ENCODE results near the gene UBQLN4.

DNA sequence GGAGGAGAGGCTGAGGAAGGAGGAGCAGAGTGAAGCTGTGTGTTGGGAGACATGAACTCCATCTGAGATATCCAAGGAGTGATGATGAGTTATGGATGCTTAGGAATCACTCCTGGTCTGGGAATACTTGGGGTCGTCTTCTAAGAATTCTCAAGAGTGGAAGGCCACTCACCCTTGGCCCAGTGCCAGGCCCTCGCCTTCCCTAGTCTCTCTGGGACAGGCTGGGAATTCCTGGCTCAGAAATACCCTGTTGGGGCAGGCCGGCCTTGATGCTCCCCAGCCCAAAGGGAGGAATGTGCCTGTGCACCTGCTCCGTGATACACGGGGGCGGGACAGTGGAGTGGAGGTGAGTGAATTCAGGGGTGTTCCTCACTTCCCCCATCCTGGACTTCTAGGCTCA, 48.3 kb upstream of the UBQLN4 start:
- no peak for TF ChIP-seq ARNT (IDR thresholded peaks at IDR 0.05)
- no peak for TF ChIP-seq SP1 (IDR thresholded peaks at IDR 0.05)
- no peak for TF ChIP-seq ZNF384 (IDR thresholded peaks at IDR 0.05)
- no peak for TF ChIP-seq FOXM1 (IDR thresholded peaks at IDR 0.05; ENCODE audit: borderline replicate concordance)
- TF ChIP-seq TARDBP (IDR thresholded peaks at IDR 0.05): no peak
- no peak for TF ChIP-seq LEF1 (IDR thresholded peaks at IDR 0.05; ENCODE audit: borderline replicate concordance)
- no peak for TF ChIP-seq BHLHE40 (IDR thresholded peaks at IDR 0.05; ENCODE audit: borderline replicate concordance)
- TF ChIP-seq ELF4 (IDR thresholded peaks at IDR 0.05): no peak
- TF ChIP-seq CTBP1 (IDR thresholded peaks at IDR 0.05; ENCODE audit: borderline replicate concordance): no peak
- no peak for TF ChIP-seq FOXA1 (IDR thresholded peaks at IDR 0.05)
- TF ChIP-seq, protein P1, sequence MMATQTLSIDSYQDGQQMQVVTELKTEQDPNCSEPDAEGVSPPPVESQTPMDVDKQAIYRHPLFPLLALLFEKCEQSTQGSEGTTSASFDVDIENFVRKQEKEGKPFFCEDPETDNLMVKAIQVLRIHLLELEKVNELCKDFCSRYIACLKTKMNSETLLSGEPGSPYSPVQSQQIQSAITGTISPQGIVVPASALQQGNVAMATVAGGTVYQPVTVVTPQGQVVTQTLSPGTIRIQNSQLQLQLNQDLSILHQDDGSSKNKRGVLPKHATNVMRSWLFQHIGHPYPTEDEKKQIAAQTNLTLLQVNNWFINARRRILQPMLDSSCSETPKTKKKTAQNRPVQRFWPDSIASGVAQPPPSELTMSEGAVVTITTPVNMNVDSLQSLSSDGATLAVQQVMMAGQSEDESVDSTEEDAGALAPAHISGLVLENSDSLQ (IDR thresholded peaks at IDR 0.05): no peak
- no peak for TF ChIP-seq NFRKB (IDR thresholded peaks at IDR 0.05)
